HG02943 (cell line): Measurements from ENCODE around the gene MORC4.

Experiments
- ATAC-seq: cut with Tn5 transposase; IDR thresholded peaks from one replicate; pipeline ENCODE4 v1.9.1; 2021; ENCODE audit warnings: mild to moderate bottlenecking, low read depth, moderate library complexity; ENCODE audit not compliant: unreplicated experiment

Gene MORC4

DNA sequence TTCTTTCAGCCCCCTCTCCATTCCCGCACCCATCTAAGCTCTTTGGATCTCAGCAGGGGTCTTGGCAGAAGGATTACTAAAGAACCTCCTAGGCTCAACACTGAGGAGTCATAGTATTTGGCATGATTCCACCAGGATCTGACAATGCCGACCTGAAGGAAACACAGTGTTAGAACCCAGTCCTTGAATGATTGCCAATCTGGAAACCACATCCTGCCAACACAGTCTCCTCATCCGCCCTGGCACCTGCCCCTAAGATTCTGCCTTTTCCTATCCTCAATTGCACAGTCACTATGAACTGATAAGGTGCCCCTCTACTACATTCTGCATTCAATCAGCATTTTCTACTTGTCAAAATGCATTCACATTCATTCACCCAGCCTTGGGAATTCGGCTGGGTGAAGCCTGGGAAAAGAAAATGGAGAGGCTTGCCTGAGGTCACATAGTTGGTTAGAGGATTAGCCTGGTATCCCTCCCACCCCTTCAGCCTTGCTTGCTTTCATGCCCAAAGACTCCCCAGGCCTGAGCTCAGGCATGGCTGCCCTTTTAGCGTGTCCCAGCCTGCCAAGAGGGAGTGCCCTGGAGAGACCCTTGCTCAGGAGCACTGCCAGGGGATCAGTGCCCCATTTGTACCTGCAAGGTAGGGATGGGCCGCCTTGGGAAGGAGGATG lies 82.0 kb downstream of the MORC4 start:
- no peak for ATAC-seq

GRCh38 chrX:106912864-106913263 lies 87.1 kb downstream of the MORC4 start:
- no peak for ATAC-seq

GRCh38 chrX:106906361-106906760 lies 93.7 kb downstream of the MORC4 start:
- ATAC-seq: no peak

GRCh38 chrX:106905064-106905708 lies 94.8 kb downstream of the MORC4 start:
- ATAC-seq: no peak

- no peak for ATAC-seq
Measured at GRCh38 chrX:106903856-106904528, 96.0 kb downstream of the MORC4 start.

DNA sequence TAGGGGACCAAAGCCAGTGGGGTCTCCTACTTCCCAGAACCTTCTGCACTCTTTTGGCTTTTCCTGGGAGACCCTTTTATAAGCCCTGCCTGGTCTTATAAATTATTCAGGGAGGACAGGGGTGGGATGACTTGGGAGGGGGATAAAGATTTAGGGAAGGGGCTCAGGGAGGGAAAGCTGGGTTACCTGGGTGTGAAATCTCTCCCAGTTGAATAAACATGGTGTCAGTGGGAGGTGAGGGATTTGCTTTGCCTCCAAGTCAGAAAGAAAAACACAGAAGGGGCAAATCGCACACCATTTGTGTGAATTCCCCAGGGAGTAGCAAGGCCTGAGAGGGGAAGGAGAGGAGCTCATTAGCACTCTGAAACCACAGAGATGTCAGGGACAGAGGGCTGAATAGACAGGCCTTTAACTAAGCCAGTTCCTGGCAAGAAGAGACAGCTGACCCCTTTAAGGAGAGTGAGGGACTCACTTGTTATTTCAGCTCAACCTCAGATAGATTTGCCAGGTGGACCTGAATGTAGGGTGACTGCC lies 96.7 kb downstream of the MORC4 start, which contains the start of gene RIPPLY1:
TSS of gene RIPPLY1 (minus strand) at position 51 of the 534 bp plus-strand sequence. CDS start 54 bp downstream, outside the sequence.
- ATAC-seq: no peak

DNA sequence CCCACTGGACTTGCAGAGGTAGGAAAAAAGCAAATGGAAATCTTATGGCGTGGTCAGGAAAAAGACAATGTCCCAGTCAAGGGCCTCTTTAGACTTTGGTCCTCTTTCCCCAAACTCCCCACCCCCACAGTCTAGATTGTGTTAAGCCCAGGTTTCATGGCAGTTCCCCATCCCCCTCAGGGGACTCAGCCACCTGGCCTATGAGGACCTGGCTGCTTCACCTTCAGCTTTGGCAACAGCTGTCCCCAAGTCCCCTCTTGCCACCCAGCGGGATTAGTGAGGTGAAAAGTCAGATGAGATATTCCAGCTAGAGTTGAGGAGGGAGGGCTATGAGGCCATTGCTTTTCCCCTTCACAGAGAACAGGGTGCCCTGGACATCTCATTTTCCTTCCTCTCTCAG lies 97.3 kb downstream of the MORC4 start:
- no peak for ATAC-seq

DNA sequence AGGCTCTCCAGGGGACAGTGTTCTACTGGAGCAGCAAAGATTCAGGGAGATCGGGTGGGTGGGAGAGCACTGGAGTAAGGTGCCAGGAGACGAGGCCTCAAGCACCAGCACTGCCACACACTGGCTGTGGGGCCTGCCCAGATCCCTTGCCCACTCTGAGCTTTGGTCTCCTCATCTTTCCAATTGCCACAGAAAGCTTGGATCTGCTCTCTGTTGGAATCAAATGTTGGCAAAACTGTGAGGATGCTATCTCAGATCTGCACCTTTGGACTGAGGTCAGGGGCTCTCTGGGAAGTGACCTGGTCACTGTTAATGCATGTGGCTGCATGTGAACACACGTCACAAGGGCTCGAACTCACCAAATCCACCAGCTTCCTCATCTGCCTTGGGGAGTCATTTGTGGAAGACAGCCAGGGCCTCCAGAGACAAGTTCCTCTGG lies 98.2 kb downstream of the MORC4 start:
- no peak for ATAC-seq

GRCh38 chrX:106901341-106901740 lies 98.7 kb downstream of the MORC4 start:
- no peak for ATAC-seq

DNA sequence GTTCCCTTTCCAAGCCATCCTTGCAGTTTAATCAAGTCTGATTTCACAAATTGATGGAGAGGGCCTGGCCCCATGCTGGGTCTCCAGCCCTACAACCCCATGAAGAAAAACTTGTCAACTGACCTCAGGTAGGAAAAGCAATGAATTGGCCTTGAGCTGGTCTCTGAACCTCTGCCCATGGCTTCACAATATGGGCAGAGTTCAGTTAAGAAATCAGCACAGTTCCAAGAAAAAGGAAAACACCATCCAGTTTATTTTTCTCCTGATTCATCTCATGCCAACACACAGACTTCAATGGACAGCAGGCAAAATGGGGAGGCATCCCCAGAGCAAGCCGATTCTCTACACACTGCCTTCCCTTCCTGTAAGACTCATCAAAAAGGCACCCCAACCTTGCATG lies 100.2 kb downstream of the MORC4 start:
- no peak for ATAC-seq

- no peak for ATAC-seq
Measured at GRCh38 chrX:106899276-106899675, 100.7 kb downstream of the MORC4 start.

DNA sequence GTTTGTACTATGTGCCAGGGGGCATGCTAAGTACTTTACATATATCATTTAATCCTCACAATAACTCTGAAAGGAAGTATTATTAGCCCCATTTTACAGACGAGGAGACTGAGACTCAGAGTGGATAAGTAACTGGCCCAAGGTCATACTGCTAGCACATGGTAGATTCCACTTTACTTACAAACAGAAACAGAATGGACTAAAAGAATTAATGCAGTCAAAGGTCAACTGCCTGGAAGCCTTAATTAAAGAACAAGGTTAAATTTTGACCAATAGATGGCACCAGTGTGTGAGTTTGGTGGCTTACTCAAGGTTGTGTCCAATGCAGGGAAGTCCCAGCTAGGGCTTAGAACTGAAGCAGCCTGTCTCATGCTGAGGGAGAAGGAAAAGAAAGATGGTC lies 101.5 kb downstream of the MORC4 start:
- no peak for ATAC-seq

- no peak for ATAC-seq
Measured at GRCh38 chrX:106897259-106897658, 102.8 kb downstream of the MORC4 start.

DNA sequence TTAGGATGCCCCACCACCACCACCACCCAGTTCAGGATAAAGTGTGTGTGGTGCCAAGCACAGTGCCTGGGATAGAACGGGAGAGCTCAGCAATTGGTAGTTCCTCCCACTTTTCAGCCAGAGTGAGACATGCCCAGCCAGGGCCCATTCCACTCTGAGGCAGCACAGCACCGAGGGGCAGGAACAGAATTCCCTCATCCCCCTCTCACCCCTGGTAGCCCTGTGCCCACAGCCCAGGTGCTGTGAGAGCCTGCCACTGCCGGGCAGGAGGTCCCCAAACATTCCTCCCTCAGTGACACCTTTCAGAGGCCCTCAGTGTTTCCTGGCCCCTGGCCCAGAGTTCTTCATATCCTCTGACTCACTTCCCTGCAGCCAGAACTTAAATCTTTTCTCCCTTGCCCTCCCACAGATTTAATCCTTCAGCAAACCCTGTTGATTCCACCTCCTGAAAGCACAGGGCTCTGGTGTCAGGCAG lies 105.0 kb downstream of the MORC4 start:
- no peak for ATAC-seq

DNA sequence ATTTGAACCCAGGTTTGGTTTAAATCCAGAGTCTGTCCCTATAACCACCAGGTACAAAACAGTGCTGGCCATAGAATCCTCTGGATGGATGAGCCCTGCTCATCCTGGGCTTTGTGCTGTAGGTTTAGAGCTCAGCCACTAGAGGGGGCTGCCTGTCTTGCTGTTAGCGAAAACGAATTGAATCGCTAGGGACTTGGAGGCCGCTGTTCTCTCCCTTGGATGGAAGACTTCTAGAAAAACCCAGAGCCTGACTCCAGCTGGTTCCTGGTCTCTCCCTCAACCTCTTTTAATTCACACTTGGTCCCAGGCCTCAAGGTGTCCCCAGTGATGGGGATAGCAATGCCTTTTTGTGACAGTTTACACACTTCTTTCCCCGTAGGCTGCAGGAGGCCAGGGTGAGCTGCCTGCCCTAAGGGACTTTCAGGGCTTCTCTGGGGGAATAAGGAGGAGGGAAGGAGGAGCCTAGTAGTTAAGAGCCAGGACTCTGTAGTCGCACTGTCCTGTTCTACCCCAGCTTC lies 105.6 kb downstream of the MORC4 start:
- ATAC-seq: peak; percentile 57

DNA sequence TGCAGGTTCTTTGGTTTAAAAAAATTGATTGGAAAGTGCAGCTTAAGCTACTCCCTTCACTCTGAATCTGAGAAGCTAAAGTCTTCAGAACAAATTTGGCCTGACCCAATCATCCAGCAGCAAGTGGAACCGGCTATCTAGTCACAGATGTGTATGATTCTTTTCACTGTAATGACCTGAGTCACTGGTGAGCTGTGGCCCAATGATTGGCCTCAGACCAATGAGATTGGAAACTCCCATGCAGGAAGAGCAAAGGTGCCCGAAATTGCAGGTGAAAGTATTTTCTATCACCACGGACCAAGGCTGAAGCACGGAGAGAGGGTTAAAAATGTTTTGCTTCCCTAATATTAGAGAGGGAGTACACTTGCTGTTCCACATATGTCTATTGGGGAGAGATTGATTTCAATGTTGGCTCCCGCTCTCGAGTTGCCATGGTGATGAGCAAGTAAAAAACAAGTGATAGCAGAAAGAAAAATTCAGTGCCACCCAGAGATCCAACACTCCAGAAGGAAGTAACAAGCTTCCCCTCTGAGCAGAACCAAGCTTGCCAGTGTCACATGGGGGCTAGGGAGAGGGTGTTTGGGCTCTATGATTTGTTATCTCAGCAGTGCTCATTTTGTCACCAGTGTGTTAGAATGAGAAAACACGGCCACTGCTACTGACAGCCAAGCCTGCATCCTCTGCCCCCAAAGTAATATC lies 108.1 kb downstream of the MORC4 start:
- ATAC-seq: no peak
